ENCODE results near the gene ABCC1. TPM values are rescaled to one million over a fixed set of nuclear protein-coding genes. Genes with fewer than 3 reads are reported as not detected.

Gene ABCC1
- polyA plus RNA-seq, 1 of the 3 experiments (the other 2 are of a cell fraction) = 23.7 TPM

GRCh38 chr16:16166085-16166484 lies 216.7 kb downstream of the ABCC1 start:
- 85% methylated on average over 6 of the region's 7 CpGs for WGBS (ENCODE audit: low lambda C conversion rate)
- Histone ChIP-seq H3K4me3 (ENCODE audit: low read depth in 2 of 2, low read length in 1 of 2) (no peak overlapping the region), H3K4me1 (ENCODE audit: control insufficient read depth in 1 of 2, insufficient read depth in 2 of 2, low read depth in 1 of 2, low read length in 1 of 2) (no peaks in the 10 kb centered on the region), H2AFZ (ENCODE audit: low read depth) (no peak overlapping the region), H3K36me3 (replicated peaks in 1 of 2; ENCODE audit: control insufficient read depth in 1 of 2, insufficient read depth in 2 of 2, low read length in 1 of 2) (no peaks in the 10 kb centered on the region), H3K9me2 (no peaks in the 10 kb centered on the region), H3K4me2 (no peak overlapping the region), H3K9ac (no peak overlapping the region), H3K27me3 (ENCODE audit: insufficient read depth) (no peaks in the 10 kb centered on the region), H3F3A (replicated peaks; ENCODE audit: insufficient read depth) (no peaks in the 10 kb centered on the region), H3K27ac (ENCODE audit: low read depth in 2 of 2, low read length in 1 of 2) (no peak overlapping the region), H4K20me1 (ENCODE audit: insufficient read depth) (no peaks in the 10 kb centered on the region), H3K9me3 (no peaks in the 10 kb centered on the region), H3K79me2 (ENCODE audit: insufficient read depth) (no peaks in the 10 kb centered on the region)
- TF ChIP-seq TEAD4 (IDR thresholded peaks at IDR 0.05; ENCODE audit: borderline replicate concordance, insufficient read depth) (no peak), SMC3 (IDR thresholded peaks at IDR 0.05; ENCODE audit: low read depth, low read length) (no peak), FOXM1 (IDR thresholded peaks at IDR 0.05; ENCODE audit: low read depth) (no peak), RFX5 (IDR thresholded peaks at IDR 0.05; ENCODE audit: low read length) (no peak), ZBTB33 (IDR thresholded peaks at IDR 0.05; ENCODE audit: borderline replicate concordance, low read depth) (no peak)
- ChIA-PET POLR2A (no interaction called here), CTCF (no interaction called here)
- no peak for DNase-seq

GRCh38 chr16:16166949-16167348 lies 217.5 kb downstream of the ABCC1 start:
- 50% methylated on average over 2 of the region's 2 CpGs for WGBS (ENCODE audit: low lambda C conversion rate)
- Histone ChIP-seq H3K9ac (no peak overlapping the region), H3K9me2 (no peaks in the 10 kb centered on the region), H3K4me1 (ENCODE audit: control insufficient read depth in 1 of 2, insufficient read depth in 2 of 2, low read depth in 1 of 2, low read length in 1 of 2) (no peaks in the 10 kb centered on the region), H3K36me3 (replicated peaks in 1 of 2; ENCODE audit: control insufficient read depth in 1 of 2, insufficient read depth in 2 of 2, low read length in 1 of 2) (no peaks in the 10 kb centered on the region), H3K27ac (ENCODE audit: low read depth in 2 of 2, low read length in 1 of 2) (no peak overlapping the region), H3F3A (replicated peaks; ENCODE audit: insufficient read depth) (no peaks in the 10 kb centered on the region), H3K27me3 (ENCODE audit: insufficient read depth) (no peaks in the 10 kb centered on the region), H4K20me1 (ENCODE audit: insufficient read depth) (no peaks in the 10 kb centered on the region), H3K4me3 (ENCODE audit: low read depth in 2 of 2, low read length in 1 of 2) (no peak overlapping the region), H3K4me2 (no peak overlapping the region), H3K9me3 (no peaks in the 10 kb centered on the region), H2AFZ (ENCODE audit: low read depth) (no peak overlapping the region), H3K79me2 (ENCODE audit: insufficient read depth) (no peaks in the 10 kb centered on the region)
- DNase-seq = no peak
- ChIA-PET CTCF (no interaction called here), POLR2A (no interaction called here)
- TF ChIP-seq GATA2 (CRISPR knock-in tag; IDR thresholded peaks at IDR 0.05) (no peak), FOXM1 (IDR thresholded peaks at IDR 0.05; ENCODE audit: low read depth) (no peak), MXI1 (IDR thresholded peaks at IDR 0.05; ENCODE audit: low read depth, low read length) (no peak), MEF2A (IDR thresholded peaks at IDR 0.05; ENCODE audit: borderline replicate concordance, low read depth) (no peak), TEAD4 (IDR thresholded peaks at IDR 0.05; ENCODE audit: borderline replicate concordance, insufficient read depth) (no peak), IRF3 (IDR thresholded peaks at IDR 0.05; ENCODE audit: low read depth, low read length) (no peak), RCOR1 (IDR thresholded peaks at IDR 0.05; ENCODE audit: low read length) (no peak), CTCF (IDR thresholded peaks at IDR 0.05) (no peak)

All from SK-N-SH (cell line).